Activated CD8-positive, alpha-beta T cell treated with anti-CD3 and anti-CD28 coated beads for 36 hours (primary cell): ENCODE results near the gene C22orf15. TPM values are rescaled to one million over a fixed set of nuclear protein-coding genes. Genes with fewer than 3 reads are reported as not detected.
A peak's percentile ranks its signal among the peaks of the same experiment; 100 is the strongest.

Experiments used
- ATAC-seq: fragments of 200-7000 bp; cut with Tn5 transposase; one replicate; pipeline ENCODE4 v1.10.0; 2021; ENCODE audit warnings: mild to moderate bottlenecking, moderate library complexity
- CTCF ChIA-PET: fragments of 350-600 bp; sonication (Branson Sonifier 250); formaldehyde crosslinking; loops from one replicate; lab custom pipeline; 2021; ENCODE audit warnings: antibody characterized with exemption; lab: Charles Lee
- POLR2A ChIA-PET: fragments of 350-600 bp; sonication (Branson Sonifier 250); formaldehyde crosslinking; loops from one replicate; lab custom pipeline; 2021; ENCODE audit warnings: antibody characterized with exemption; lab: Charles Lee
- DNase-seq: peaks from one replicate; pipeline ENCODE4 v3.0.0-alpha.2; 2020
- H3K27ac Mint-ChIP-seq: one replicate; pipeline ENCODE4 v1.8.0; 2021; ENCODE audit warnings: mild to moderate bottlenecking, mixed read lengths
- H3K27me3 Mint-ChIP-seq: one replicate; pipeline ENCODE4 v1.8.0; 2021; ENCODE audit warnings: mixed read lengths
- H3K36me3 Mint-ChIP-seq: one replicate; pipeline ENCODE4 v1.8.0; 2021; ENCODE audit warnings: low read depth, mixed read lengths
- H3K4me1 Mint-ChIP-seq: one replicate; pipeline ENCODE4 v1.8.0; 2021; ENCODE audit warnings: low read depth, mixed read lengths
- H3K4me3 Mint-ChIP-seq: one replicate; pipeline ENCODE4 v1.8.0; 2021; ENCODE audit warnings: mild to moderate bottlenecking, moderate library complexity, mixed read lengths
- H3K9me3 Mint-ChIP-seq: one replicate; pipeline ENCODE4 v1.8.0; 2021; ENCODE audit warnings: mixed read lengths
- intact Hi-C: fragments of 100-400 bp; cut with micrococcal nuclease; formaldehyde crosslinking; loops from one replicate; pipeline ENCODE4 v1.10.0; 2022
- total RNA-seq, 2 experiments: library from RNA; stranded (reverse); gene quantifications; one replicate each; pipeline ENCODE4 v1.2.3, GENCODE V29; 2021
- TF ChIP-seq, protein P1 (sequence below): fragments of 200-600 bp; IDR thresholded peaks from one replicate; pipeline ENCODE4 v1.8.0; 2022; ENCODE audit warnings: antibody characterized with exemption, mild to moderate bottlenecking

C22orf15 gene
- total RNA-seq, 2 experiments from 2014 or later = 1.1 to 2.1 TPM

GRCh38 chr22:23772315-23772648 is 9.5 kb downstream of the C22orf15 start:
- no peak overlapping the region for H3K27ac Mint-ChIP-seq
- TF ChIP-seq, protein P1, sequence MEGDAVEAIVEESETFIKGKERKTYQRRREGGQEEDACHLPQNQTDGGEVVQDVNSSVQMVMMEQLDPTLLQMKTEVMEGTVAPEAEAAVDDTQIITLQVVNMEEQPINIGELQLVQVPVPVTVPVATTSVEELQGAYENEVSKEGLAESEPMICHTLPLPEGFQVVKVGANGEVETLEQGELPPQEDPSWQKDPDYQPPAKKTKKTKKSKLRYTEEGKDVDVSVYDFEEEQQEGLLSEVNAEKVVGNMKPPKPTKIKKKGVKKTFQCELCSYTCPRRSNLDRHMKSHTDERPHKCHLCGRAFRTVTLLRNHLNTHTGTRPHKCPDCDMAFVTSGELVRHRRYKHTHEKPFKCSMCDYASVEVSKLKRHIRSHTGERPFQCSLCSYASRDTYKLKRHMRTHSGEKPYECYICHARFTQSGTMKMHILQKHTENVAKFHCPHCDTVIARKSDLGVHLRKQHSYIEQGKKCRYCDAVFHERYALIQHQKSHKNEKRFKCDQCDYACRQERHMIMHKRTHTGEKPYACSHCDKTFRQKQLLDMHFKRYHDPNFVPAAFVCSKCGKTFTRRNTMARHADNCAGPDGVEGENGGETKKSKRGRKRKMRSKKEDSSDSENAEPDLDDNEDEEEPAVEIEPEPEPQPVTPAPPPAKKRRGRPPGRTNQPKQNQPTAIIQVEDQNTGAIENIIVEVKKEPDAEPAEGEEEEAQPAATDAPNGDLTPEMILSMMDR = no peak
- H3K36me3 Mint-ChIP-seq = no peaks in the 10 kb centered on the region
- intact Hi-C loops = loop anchor here (5.0 kb wide), 1 partner anchor 65 kb away; the partner anchor contains the start of gene DERL3
- peak overlapping the region; percentile 65 for H3K4me3 Mint-ChIP-seq
- DNase-seq (no peak), ATAC-seq (no peak)
- H3K27me3 Mint-ChIP-seq = no peaks in the 10 kb centered on the region
- ChIA-PET CTCF (interaction anchor here (1.6 to 3.2 kb wide), 4 partner anchors 14 to 86 kb away, joined by 3 to 12 read pairs (median 6); partner anchors contain the start of genes SLC2A11 and SMARCB1), POLR2A (interaction anchor here (0.9 to 2.7 kb wide), 3 partner anchors 9 to 56 kb away, joined by 3 to 9 read pairs (median 3); no protein-coding TSS in a partner anchor)
- H3K9me3 Mint-ChIP-seq = no peaks in the 10 kb centered on the region
- peaks cover 11% of the 10 kb centered on the region for H3K4me1 Mint-ChIP-seq

GRCh38 chr22:23772649-23773473 is 10.1 kb downstream of the C22orf15 start, which contains the start of gene MMP11:
Gene MMP11 (plus strand): TSS chr22:23772849. CDS start chr22:23772871, 22 bp downstream.
- H3K27me3 Mint-ChIP-seq = no peaks in the 10 kb centered on the region
- peak; percentile 62 for DNase-seq
- intact Hi-C loops = loop anchor here (5.0 kb wide), 1 partner anchor 64 kb away; the partner anchor contains the start of gene DERL3
- H3K9me3 Mint-ChIP-seq = no peaks in the 10 kb centered on the region
- TF ChIP-seq, protein P1 = no peak
- H3K36me3 Mint-ChIP-seq = no peaks in the 10 kb centered on the region
- no peak within 1 kb of the TSS for H3K27ac Mint-ChIP-seq
- ChIA-PET POLR2A (interaction anchor here (0.9 to 2.7 kb wide), 3 partner anchors 9 to 57 kb away, joined by 3 to 9 read pairs (median 3); no protein-coding TSS in a partner anchor), CTCF (interaction anchor here (1.6 to 3.2 kb wide), 4 partner anchors 14 to 85 kb away, joined by 3 to 12 read pairs (median 6); partner anchors contain the start of genes SLC2A11 and SMARCB1)
- H3K4me3 Mint-ChIP-seq = peak within 1 kb of the TSS; percentile 65
- peaks cover 11% of the 10 kb centered on the region for H3K4me1 Mint-ChIP-seq
- peak; percentile 57 for ATAC-seq

DNA sequence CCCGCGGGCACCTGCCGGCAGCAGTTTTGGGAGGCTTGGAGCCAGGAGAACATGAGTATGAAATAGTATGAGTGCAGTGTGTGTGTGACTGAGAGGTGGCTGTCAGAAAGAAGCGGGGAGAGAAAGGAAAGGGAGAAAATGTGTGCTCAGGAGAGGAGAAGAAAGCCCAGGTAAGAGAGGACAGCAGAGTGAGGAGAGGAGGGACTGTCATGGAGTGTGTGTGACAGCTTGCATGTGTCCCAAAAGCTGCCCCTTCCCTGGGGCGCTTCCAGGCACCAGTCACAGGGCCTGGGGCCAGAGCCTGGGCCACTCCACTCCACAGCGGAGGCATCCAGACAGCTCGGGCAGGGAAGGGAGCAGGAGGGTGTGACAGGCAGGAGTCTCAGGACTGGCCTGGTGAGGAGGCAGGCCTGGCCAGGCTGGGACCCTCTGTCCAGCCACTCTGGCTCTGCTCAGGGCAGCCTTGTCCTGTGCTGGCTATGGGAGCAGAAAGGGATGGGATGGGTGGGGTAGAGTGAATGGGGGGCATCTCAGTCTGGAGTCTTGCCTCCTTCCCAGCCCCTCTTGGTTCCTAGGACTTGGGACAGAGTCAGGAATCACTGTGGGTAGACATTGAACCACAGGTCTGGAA is 10.8 kb downstream of the C22orf15 start:
- TF ChIP-seq, protein P1 = no peak
- H3K9me3 Mint-ChIP-seq = no peaks in the 10 kb centered on the region
- H3K36me3 Mint-ChIP-seq = no peaks in the 10 kb centered on the region
- H3K27me3 Mint-ChIP-seq = no peaks in the 10 kb centered on the region
- DNase-seq = no peak
- peaks cover 11% of the 10 kb centered on the region for H3K4me1 Mint-ChIP-seq
- CTCF ChIA-PET = interaction anchor here (1.6 to 3.2 kb wide), 3 partner anchors 13 to 85 kb away, joined by 3 to 12 read pairs (median 7); partner anchors contain the start of genes SLC2A11 and SMARCB1
- intact Hi-C loops = loop anchor here (5.0 kb wide), 1 partner anchor 64 kb away; the partner anchor contains the start of gene DERL3
- no peak for ATAC-seq
- H3K27ac Mint-ChIP-seq = no peak overlapping the region
- H3K4me3 Mint-ChIP-seq = no peak overlapping the region
- POLR2A ChIA-PET = interaction anchor here (1.2 to 2.2 kb wide), 2 partner anchors 8 to 13 kb away, joined by 3 to 14 read pairs; partner anchors contain the start of gene SMARCB1

DNA sequence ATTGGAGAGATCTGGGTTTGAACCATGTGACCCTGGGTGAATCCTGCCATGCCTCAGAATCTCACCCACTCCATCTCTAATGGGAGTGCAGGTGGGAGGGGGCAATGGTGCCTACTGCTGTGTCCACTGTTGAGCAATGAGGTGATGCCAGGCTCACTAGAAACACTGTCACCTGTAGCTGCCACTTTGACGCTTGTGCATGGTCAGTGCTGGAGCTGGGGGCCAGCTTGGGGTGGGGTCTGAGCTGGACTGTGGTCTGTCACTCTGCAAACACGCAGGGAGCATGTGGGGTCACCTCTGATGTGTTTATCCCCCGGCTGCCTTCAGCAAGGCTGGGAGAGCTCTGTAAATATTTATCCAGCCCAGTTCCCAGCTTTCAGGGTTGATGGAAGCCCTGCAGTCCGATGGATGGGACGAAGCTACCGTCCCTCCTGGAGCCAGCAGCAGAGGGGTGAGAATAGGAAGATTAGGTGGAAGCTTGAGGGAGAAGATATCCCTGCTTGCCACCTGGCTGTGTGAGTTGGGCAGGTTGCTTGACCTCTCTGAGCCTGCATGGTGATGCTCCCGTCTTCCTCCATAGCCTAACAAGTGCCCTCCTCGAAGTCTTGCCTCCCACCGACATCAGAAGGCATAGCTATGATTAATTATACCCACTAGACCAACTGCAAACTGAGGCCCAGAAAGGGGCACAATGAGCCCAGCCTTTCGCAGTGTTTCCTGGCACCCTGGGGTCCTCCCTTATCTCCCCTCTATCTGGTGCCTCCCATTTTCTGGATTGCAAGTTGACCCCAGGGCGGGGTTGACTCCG is 11.5 kb downstream of the C22orf15 start:
- H3K9me3 Mint-ChIP-seq = no peaks in the 10 kb centered on the region
- ChIA-PET POLR2A (interaction anchor here (2.2 kb wide), 1 partner anchor 12 kb away, joined by 14 read pairs; the partner anchor contains the start of gene SMARCB1), CTCF (interaction anchor here (1.4 to 2.1 kb wide), 3 partner anchors 15 to 84 kb away, joined by 5 to 12 read pairs (median 6); partner anchors contain the start of gene SLC2A11)
- intact Hi-C loops = loop anchor here (5.0 kb wide), 1 partner anchor 63 kb away; the partner anchor contains the start of gene DERL3
- DNase-seq = no peak
- H3K4me3 Mint-ChIP-seq = no peak overlapping the region
- no peaks in the 10 kb centered on the region for H3K27me3 Mint-ChIP-seq
- H3K27ac Mint-ChIP-seq = no peak overlapping the region
- no peaks in the 10 kb centered on the region for H3K36me3 Mint-ChIP-seq
- TF ChIP-seq, protein P1 = no peak
- no peak for ATAC-seq
- peaks cover 11% of the 10 kb centered on the region for H3K4me1 Mint-ChIP-seq
